Gastrocnemius medialis (tissue), 4 donors: ENCODE results near the gene SH2D2A. TPM values are rescaled to one million over a fixed set of nuclear protein-coding genes. Genes with fewer than 3 reads are reported as not detected.

Experiments used
- ATAC-seq, 2 donors: fragments of 150-250 bp; one replicate each; pipeline ENCODE4 v1.9.1; 2016
- DNase-seq, 2 donors: peaks; one replicate each; pipeline ENCODE4 v3.0.0-alpha.2; 2019
- H3K27ac ChIP-seq, 4 donors: fragments of 200-600 bp; sonication (generic); 1 replicate in 1 of 4; 2 replicates in 3 of 4; pipeline ENCODE4 v1.5.1; 2016 to 2018; ENCODE audit warnings: mild to moderate bottlenecking in 2 of 4, moderate library complexity in 1 of 4
- H3K27me3 ChIP-seq, 3 donors: fragments of 200-600 bp; sonication (generic) in 2 of 3; 1 replicate in 1 of 3; 2 replicates in 2 of 3; pipeline versions ENCODE4 v1.5.1 to v1.6.0; 2016 to 2019; ENCODE audit warnings: mild to moderate bottlenecking in 1 of 3, moderate library complexity in 1 of 3
- H3K36me3 ChIP-seq, 2 donors: fragments of 200-600 bp; sonication (generic) in 1 of 2; one replicate each; pipeline ENCODE4 v1.5.1; 2017 to 2018
- H3K4me1 ChIP-seq, 2 donors: fragments of 200-600 bp; sonication (generic) in 1 of 2; one replicate each; pipeline ENCODE4 v1.5.1; 2016 to 2017; ENCODE audit warnings: mild to moderate bottlenecking in 2 of 2
- H3K4me3 ChIP-seq, 4 donors: fragments of 200-600 bp; sonication (generic) in 3 of 4; 1 replicate in 1 of 4; 2 replicates in 3 of 4; pipeline ENCODE4 v1.5.1; 2016 to 2019; ENCODE audit warnings: mild to moderate bottlenecking in 2 of 4
- H3K9me3 ChIP-seq, 3 donors: fragments of 200-600 bp; sonication (generic) in 2 of 3; 1 replicate in 1 of 3; 2 replicates in 2 of 3; pipeline ENCODE4 v1.5.1; 2016 to 2019
- CTCF ChIP-seq, 5 experiments: fragments of 450-650 bp in 3 of 5; fragments of 200-600 bp in 2 of 5; sonication (generic) in 2 of 5; IDR thresholded peaks in 4 of 5; conservative IDR thresholded peaks in 1 of 5; 1 replicate in 4 of 5; 2 replicates in 1 of 5; pipeline ENCODE4 v1.5.1; 2016 to 2019; ENCODE audit warnings: antibody characterized with exemption in 5 of 5, mild to moderate bottlenecking in 3 of 5, moderate library complexity in 3 of 5
- POLR2A ChIP-seq, 2 donors: fragments of 450-650 bp; IDR thresholded peaks; one replicate each; pipeline ENCODE4 v1.6.1; 2017; ENCODE audit warnings: antibody characterized with exemption in 2 of 2, mild to moderate bottlenecking in 2 of 2, moderate library complexity in 2 of 2
- in situ Hi-C, 4 donors: fragments of 200-750 bp; cut with MboI; loops; one replicate each; pipeline versions ENCODE4 v1.15.0 to v1.8.0; 2017; ENCODE audit warnings: low sequenced_read_pairs in 4 of 4
- intact Hi-C: fragments of 100-400 bp; cut with DNase I; formaldehyde crosslinking; loops from one replicate; pipeline ENCODE4 v1.15.1; 2023; ENCODE audit warnings: low total_unique reads
- total RNA-seq, 4 donors: library from RNA; depleted of rRNA; stranded (reverse); fragments of >200 nt; gene quantifications; one replicate each; pipeline versions ENCODE4 v1.1.0 to v1.2.3, GENCODE V29; 2016

The SH2D2A gene
- total RNA-seq, 4 donors from 2014 or later = 0.82 to 1.1 TPM; not detected in 2

- Histone ChIP-seq H3K27ac (no peak overlapping the region), H3K27me3 (peaks cover 17 to 39% (median 26%) of the 10 kb centered on the region in 3 donors), H3K36me3 (no peaks in the 10 kb centered on the region), H3K4me1 (peaks cover 0 to 13% of the 10 kb centered on the region in 2 donors), H3K9me3 (no peaks in the 10 kb centered on the region), H3K4me3 (no peak overlapping the region)
- in situ Hi-C loops = no loop called here
- intact Hi-C loops = no loop called here
- TF ChIP-seq POLR2A (IDR thresholded peaks at IDR 0.05) (no peak), CTCF (IDR thresholded peaks at IDR 0.05 in 4 of 5, conservative IDR thresholded peaks at IDR 0.05 in 1 of 5) (no peak)
- ATAC-seq = no peak
- DNase-seq = no peak
These were observed 31.2 kb upstream of the SH2D2A start for GRCh38 chr1:156847591-156848460.

- peaks cover 17 to 39% (median 29%) of the 10 kb centered on the region in 3 donors for H3K27me3 ChIP-seq
- no peaks in the 10 kb centered on the region for H3K36me3 ChIP-seq
- peaks cover 0 to 1% of the 10 kb centered on the region in 2 donors for H3K4me1 ChIP-seq
- H3K9me3 ChIP-seq = no peaks in the 10 kb centered on the region
- ATAC-seq (no peak), DNase-seq (no peak)
- intact Hi-C loops (no loop called here), in situ Hi-C loops (no loop called here)
- no peak overlapping the region for H3K4me3 ChIP-seq
- TF ChIP-seq CTCF (IDR thresholded peaks at IDR 0.05 in 4 of 5, conservative IDR thresholded peaks at IDR 0.05 in 1 of 5) = no peak
- TF ChIP-seq POLR2A (IDR thresholded peaks at IDR 0.05) = no peak
- no peak overlapping the region for H3K27ac ChIP-seq
These were observed 30.0 kb upstream of the SH2D2A start for GRCh38 chr1:156846643-156847042.

- H3K27ac ChIP-seq = no peak overlapping the region
- intact Hi-C loops = no loop called here
- ATAC-seq = no peak
These were observed 29.4 kb upstream of the SH2D2A start for GRCh38 chr1:156845953-156846545.

More at GRCh38 chr1:156845953-156846545, 29.4 kb upstream of the SH2D2A start:
- peaks cover 17 to 39% (median 29%) of the 10 kb centered on the region in 3 donors for H3K27me3 ChIP-seq
- no peaks in the 10 kb centered on the region for H3K36me3 ChIP-seq
- in situ Hi-C loops = no loop called here
- H3K4me1 ChIP-seq = no peaks in the 10 kb centered on the region
- H3K9me3 ChIP-seq = no peaks in the 10 kb centered on the region
- H3K4me3 ChIP-seq = no peak overlapping the region
- DNase-seq = no peak
- TF ChIP-seq CTCF (IDR thresholded peaks at IDR 0.05 in 4 of 5, conservative IDR thresholded peaks at IDR 0.05 in 1 of 5) (no peak), POLR2A (IDR thresholded peaks at IDR 0.05) (no peak)
